Activated T-helper 17 cell treated with anti-CD3 and anti-CD28 coated beads, Interleukin-2, amount 50 U/mL, for 72 hours (primary cell): ENCODE data around the gene USP40. TPM values are rescaled to one million over a fixed set of nuclear protein-coding genes. Genes with fewer than 3 reads are reported as not detected.

ENCODE experiments used
- ATAC-seq: fragments of 150-1000 bp; cut with Tn5 transposase; replicated peaks from 2 replicates; pipeline ENCODE4 v1.10.0; 2021; ENCODE audit warnings: mild to moderate bottlenecking, moderate library complexity
- H3K27ac Mint-ChIP-seq: one replicate; pipeline ENCODE4 v1.8.0; 2022; ENCODE audit warnings: mixed read lengths
- H3K27me3 Mint-ChIP-seq: one replicate; pipeline ENCODE4 v1.8.0; 2022; ENCODE audit warnings: mixed read lengths
- H3K36me3 Mint-ChIP-seq: one replicate; pipeline ENCODE4 v1.8.0; 2022; ENCODE audit warnings: low read depth, mild to moderate bottlenecking, mixed read lengths
- H3K4me1 Mint-ChIP-seq: one replicate; pipeline ENCODE4 v1.8.0; 2022; ENCODE audit warnings: mixed read lengths
- H3K4me3 Mint-ChIP-seq: one replicate; pipeline ENCODE4 v1.8.0; 2022; ENCODE audit warnings: mild to moderate bottlenecking, mixed read lengths
- H3K9me3 Mint-ChIP-seq: one replicate; pipeline ENCODE4 v1.8.0; 2022; ENCODE audit warnings: mixed read lengths
- total RNA-seq, 2 donors: library from RNA; stranded (reverse); gene quantifications; one replicate each; pipeline ENCODE4 v1.2.3, GENCODE V29; 2022

The USP40 gene
- total RNA-seq, 2 donors from 2014 or later: 11.3 to 13.5 TPM

GRCh38 chr2:233446121-233446520 lies 120.5 kb downstream of the USP40 start:
- ATAC-seq: no peak
- Mint-ChIP-seq H3K4me3 (no peak overlapping the region), H3K27me3 (no peaks in the 10 kb centered on the region), H3K4me1 (peaks cover 15% of the 10 kb centered on the region), H3K27ac (no peak overlapping the region), H3K9me3 (no peaks in the 10 kb centered on the region), H3K36me3 (peaks cover 73% of the 10 kb centered on the region)

- no peaks in the 10 kb centered on the region for H3K9me3 Mint-ChIP-seq
- peaks cover 19% of the 10 kb centered on the region for H3K4me1 Mint-ChIP-seq
- H3K27ac Mint-ChIP-seq: peak overlapping the region; percentile 36
- no peak overlapping the region for H3K4me3 Mint-ChIP-seq
- H3K36me3 Mint-ChIP-seq: peaks cover 67% of the 10 kb centered on the region
- ATAC-seq: no peak
- no peaks in the 10 kb centered on the region for H3K27me3 Mint-ChIP-seq
These were observed 121.3 kb downstream of the USP40 start for GRCh38 chr2:233445152-233445830.

DNA sequence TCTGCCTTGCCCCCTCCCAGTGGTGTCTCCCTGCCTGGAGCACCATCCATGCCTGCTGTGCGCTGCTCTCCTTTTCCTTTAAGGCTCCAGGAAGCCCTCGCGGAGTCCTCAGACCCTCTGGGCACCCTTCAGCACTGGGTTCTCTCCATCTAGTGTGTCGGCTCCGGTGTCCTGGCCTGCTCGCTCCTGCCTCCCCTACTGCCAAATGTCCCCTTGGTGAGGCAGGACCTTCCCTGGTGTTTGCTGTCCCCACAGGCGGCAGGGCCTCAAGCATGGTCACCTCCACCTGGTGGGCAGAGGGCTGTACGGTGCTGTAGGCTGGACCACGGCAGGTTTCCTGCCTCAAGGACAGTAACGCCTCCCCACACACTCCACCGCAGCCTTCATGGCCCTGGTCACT lies 122.1 kb downstream of the USP40 start:
- Mint-ChIP-seq H3K36me3 (peaks cover 70% of the 10 kb centered on the region), H3K27me3 (no peaks in the 10 kb centered on the region), H3K4me3 (no peak overlapping the region), H3K27ac (peak overlapping the region; percentile 42), H3K4me1 (peaks cover 23% of the 10 kb centered on the region), H3K9me3 (no peaks in the 10 kb centered on the region)
- ATAC-seq: no peak

DNA sequence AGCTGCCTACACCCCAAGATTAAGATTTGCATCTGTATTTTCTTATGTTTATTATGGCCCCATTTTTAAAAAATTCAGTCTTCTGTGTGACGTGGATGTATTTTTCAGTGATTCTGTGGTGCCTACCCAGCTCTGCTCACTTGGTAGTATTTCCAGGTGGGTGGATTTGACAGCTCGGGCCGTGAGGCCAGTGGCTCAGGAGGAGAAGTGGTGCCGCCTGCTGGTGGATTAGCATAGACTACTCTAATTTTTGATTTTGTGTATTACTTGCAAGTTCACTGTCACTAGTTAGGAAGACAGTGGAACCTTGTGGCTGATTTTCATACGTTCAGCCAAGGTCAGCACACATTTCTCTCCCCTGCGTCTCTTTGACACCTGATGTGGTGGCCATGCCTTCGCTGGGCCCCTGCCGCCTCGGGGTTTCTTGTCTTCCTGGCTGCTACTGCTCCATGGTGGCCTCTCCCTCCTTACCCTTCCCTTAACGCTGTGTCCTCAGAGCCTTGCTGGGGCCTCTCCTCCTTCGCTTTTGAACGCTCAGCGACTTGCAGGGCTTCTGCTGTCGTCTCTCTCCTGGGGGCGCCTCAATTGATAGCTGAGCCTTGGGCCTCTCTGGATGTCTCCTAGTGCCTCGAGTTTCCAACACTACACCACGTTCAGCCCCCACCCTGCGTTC lies 122.9 kb downstream of the USP40 start:
- peak overlapping the region; percentile 42 for H3K27ac Mint-ChIP-seq
- H3K27me3 Mint-ChIP-seq: no peaks in the 10 kb centered on the region
- H3K4me1 Mint-ChIP-seq: peaks cover 23% of the 10 kb centered on the region
- no peak overlapping the region for H3K4me3 Mint-ChIP-seq
- no peaks in the 10 kb centered on the region for H3K9me3 Mint-ChIP-seq
- peak; percentile 92 for ATAC-seq
- H3K36me3 Mint-ChIP-seq: peaks cover 70% of the 10 kb centered on the region

DNA sequence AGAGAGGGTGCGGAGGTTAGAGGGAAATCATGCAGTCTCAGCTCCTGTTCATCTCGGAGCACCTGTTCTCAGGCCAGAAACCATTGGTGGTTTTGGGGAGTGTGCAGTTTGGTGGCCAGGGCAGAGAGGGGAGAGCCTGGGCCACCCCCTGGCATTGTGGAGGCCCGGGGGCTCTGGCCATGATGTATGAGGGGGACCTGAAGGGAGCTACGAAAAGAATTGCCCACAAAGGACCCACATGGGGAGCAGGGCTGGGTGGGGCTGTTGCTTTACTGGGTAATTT lies 124.6 kb downstream of the USP40 start:
- no peak for ATAC-seq
- Mint-ChIP-seq H3K27me3 (no peaks in the 10 kb centered on the region), H3K9me3 (no peaks in the 10 kb centered on the region), H3K4me3 (no peak overlapping the region), H3K36me3 (peaks cover 74% of the 10 kb centered on the region), H3K4me1 (peaks cover 23% of the 10 kb centered on the region), H3K27ac (no peak overlapping the region)

DNA sequence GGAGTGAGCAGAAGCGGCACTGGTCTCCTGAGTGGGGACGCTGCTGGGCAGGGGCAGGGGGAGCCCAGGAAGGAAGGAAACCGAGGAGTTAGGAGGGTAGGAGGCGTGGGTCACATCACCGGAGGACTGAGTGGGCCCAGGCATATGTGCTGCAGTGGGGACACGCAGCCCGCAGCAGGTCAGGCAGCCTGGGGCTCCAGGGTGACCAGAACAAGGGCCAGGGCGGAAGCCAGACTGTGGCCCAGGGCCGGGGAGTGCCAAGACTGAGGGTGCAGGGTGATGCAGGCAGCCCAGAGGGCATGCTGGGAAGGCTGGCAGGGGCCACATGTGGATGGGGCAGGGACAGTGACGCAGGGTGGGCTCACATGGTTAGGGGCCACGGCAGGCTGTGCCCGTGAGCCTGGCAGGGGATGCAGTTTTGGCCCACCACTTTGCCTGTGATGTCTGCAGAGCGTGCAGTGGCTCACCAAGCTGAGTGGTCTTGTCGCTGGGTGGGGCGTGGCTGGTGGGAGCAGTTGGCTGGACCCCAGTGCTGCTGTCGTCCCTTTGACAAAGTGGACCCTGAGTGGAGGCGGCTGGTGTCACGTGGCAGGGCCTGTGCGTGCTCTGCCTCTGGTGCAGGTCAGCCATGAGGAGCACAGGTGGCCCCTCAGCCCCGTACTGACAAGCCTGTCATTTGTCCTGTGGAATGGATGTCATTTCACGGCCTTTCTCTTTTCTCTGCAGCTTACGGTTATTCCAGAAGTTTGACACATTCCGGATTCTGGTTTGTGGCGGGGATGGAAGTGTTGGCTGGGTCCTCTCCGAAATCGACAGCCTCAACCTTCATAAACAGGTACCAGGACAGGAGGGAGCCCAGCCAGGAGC lies 125.2 kb downstream of the USP40 start:
- ATAC-seq: no peak
- Mint-ChIP-seq H3K9me3 (no peaks in the 10 kb centered on the region), H3K27ac (peak overlapping the region; percentile 66), H3K4me3 (no peak overlapping the region), H3K27me3 (no peaks in the 10 kb centered on the region), H3K4me1 (peaks cover 23% of the 10 kb centered on the region), H3K36me3 (peaks cover 76% of the 10 kb centered on the region)

GRCh38 chr2:233440714-233441113 lies 125.9 kb downstream of the USP40 start:
- H3K4me1 Mint-ChIP-seq: peaks cover 23% of the 10 kb centered on the region
- peaks cover 76% of the 10 kb centered on the region for H3K36me3 Mint-ChIP-seq
- peak overlapping the region; percentile 66 for H3K27ac Mint-ChIP-seq
- no peaks in the 10 kb centered on the region for H3K9me3 Mint-ChIP-seq
- no peak overlapping the region for H3K4me3 Mint-ChIP-seq
- H3K27me3 Mint-ChIP-seq: no peaks in the 10 kb centered on the region
- ATAC-seq: no peak

DNA sequence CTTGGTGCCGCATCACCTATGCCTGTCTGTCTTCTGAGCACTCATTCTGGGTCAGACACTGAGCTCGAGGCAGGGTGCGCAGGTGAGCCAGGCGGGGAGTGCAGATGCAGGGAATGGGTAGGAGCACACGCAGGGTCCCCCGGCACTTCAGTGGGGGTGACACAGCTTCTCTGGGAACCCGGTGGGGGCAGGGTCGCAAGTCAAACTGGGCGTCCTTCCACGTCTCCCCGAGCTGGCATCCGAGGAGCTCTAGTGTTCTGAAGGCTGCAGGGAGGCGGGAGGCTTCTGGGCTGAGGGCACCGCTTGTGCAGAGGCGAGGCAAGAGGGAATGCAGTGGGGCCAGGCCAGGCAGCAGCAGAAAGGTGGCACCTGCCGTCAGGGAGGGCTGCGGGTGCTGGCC lies 126.3 kb downstream of the USP40 start:
- Mint-ChIP-seq H3K4me1 (peaks cover 23% of the 10 kb centered on the region), H3K4me3 (no peak overlapping the region), H3K27me3 (no peaks in the 10 kb centered on the region), H3K27ac (peak overlapping the region; percentile 66), H3K36me3 (peaks cover 76% of the 10 kb centered on the region), H3K9me3 (no peaks in the 10 kb centered on the region)
- ATAC-seq: no peak

DNA sequence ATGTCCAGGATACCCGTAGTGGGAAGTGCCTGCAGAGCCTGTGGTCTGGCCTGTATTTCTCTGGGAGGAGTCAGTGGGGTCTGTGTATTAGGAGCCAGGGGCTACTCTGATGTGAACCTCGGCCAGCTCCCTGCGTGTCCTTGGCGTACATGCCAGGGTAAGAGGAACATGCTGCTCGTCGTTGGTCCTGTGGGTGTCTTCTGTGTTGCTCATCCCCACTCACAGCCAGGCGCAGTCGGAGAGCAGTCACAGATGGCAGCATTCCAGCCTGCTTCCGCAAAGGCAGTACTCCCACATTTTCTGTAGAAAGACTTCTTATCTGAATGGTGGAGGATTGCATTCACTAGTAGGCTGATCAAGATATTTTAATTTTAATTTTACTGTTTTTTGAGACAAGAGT lies 127.4 kb downstream of the USP40 start:
- no peak for ATAC-seq
- Mint-ChIP-seq H3K4me3 (no peak overlapping the region), H3K27me3 (no peaks in the 10 kb centered on the region), H3K9me3 (no peaks in the 10 kb centered on the region), H3K27ac (no peak overlapping the region), H3K4me1 (peaks cover 19% of the 10 kb centered on the region), H3K36me3 (peaks cover 80% of the 10 kb centered on the region)

GRCh38 chr2:233438573-233439147 lies 127.9 kb downstream of the USP40 start:
- Mint-ChIP-seq H3K27me3 (no peaks in the 10 kb centered on the region), H3K4me1 (peaks cover 14% of the 10 kb centered on the region), H3K36me3 (peaks cover 80% of the 10 kb centered on the region), H3K27ac (no peak overlapping the region), H3K9me3 (no peaks in the 10 kb centered on the region), H3K4me3 (no peak overlapping the region)
- no peak for ATAC-seq

DNA sequence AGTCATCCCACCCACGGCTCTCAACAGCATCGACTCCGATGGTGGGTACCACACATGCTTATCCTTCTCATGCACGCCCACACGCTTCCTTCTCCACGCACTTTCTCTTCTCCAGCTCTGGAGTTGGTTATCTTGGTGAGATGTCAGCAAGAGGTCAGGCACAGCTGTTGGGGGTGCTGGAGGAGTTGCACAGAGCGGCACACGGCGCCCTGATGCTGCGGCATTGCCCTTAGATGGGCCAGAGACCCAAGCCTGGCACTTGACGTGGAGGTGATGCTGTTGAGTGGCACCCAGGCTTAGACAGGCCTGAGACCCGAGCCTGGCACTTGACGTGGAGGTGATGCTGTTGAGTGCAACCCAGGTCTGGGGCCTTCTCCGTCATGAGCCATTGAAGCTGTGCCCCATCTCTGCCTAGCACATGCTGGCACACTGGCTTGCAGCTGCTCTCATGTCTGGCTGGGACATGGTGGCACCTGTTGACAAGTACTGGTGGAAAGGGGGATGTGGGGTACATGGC lies 129.1 kb downstream of the USP40 start:
- peaks cover 68% of the 10 kb centered on the region for H3K36me3 Mint-ChIP-seq
- peaks cover 8% of the 10 kb centered on the region for H3K4me1 Mint-ChIP-seq
- no peak for ATAC-seq
- H3K27ac Mint-ChIP-seq: no peak overlapping the region
- no peak overlapping the region for H3K4me3 Mint-ChIP-seq
- H3K9me3 Mint-ChIP-seq: no peaks in the 10 kb centered on the region
- no peaks in the 10 kb centered on the region for H3K27me3 Mint-ChIP-seq

DNA sequence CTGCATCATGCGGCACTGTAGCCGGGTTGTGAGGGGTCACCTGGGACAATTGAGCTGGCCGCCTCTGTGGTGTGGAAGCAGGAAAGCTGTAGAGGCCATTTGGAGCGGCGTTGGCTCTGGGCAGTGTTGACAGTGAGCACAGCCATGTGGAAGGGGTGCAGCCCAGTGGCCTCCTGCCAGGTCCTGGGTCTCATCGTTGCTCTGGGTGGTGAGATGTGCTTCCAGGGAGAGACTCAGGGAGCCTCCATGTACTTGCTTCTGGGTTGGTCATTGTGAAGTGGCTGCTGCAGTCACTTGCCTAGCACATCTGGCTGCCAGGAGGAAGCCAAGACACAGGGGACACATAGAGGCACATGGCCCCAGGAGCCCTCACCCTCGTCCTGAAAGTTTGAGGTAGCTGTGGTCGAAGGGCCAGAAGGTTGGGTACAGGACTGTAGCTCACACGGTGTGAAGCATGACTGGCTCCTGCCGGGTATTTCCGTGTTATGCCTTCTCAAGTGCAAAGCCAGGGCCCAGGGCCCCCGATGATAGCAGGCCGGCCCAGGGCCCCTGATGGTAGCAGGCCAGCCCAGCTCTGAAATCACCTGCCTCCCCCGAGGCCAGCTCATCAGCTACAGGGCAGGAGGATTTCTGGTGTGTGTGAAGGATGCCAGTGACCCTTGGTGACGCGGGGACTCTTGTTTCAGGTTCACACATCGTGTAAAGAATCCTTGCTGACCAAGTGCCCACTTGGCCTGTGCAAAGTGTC lies 129.7 kb downstream of the USP40 start:
- Mint-ChIP-seq H3K36me3 (peaks cover 62% of the 10 kb centered on the region), H3K27me3 (no peaks in the 10 kb centered on the region)

DNA sequence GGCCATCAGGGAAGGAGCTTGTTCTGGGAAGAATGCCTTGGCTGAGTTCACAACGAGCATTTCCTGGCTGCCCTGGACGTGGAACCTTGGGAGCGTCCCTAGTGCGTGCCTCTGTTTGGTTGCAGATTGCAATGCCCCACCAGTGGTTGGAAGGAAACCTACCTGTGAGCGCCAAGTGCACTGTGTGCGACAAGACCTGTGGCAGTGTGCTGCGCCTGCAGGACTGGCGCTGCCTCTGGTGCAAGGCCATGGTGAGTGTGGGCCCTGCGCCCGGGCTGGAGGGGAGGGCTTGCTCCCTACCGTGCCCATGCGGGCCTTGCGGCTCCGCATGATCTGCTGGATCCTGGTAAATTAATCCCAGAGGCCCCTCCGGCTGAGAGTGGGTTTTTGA lies 130.4 kb downstream of the USP40 start:
- Mint-ChIP-seq H3K27me3 (no peaks in the 10 kb centered on the region), H3K4me3 (no peak overlapping the region), H3K36me3 (peaks cover 61% of the 10 kb centered on the region), H3K9me3 (no peaks in the 10 kb centered on the region), H3K4me1 (peaks cover 8% of the 10 kb centered on the region), H3K27ac (no peak overlapping the region)
- no peak for ATAC-seq

More for the DNA sequence above, 129.7 kb downstream of the USP40 start:
- no peaks in the 10 kb centered on the region for H3K9me3 Mint-ChIP-seq
- H3K4me1 Mint-ChIP-seq: peaks cover 8% of the 10 kb centered on the region
- H3K4me3 Mint-ChIP-seq: no peak overlapping the region
- no peak for ATAC-seq
- no peak overlapping the region for H3K27ac Mint-ChIP-seq
